Activated T-helper 2 cell treated with anti-CD3 and anti-CD28 coated beads, Interferon-gamma antibody, Interleukin-2, Interleukin-4, amounts not matched to agents 10 μg/mL and 5 μg/mL and 100 μg/mL, durations not matched to agents 14 hours and 24 hours and 36 hours (primary cell): Measurements from ENCODE around the gene CCDC87. TPM values are rescaled to one million over a fixed set of nuclear protein-coding genes. Genes with fewer than 3 reads are reported as not detected.
A peak's percentile ranks its signal among the peaks of the same experiment; 100 is the strongest.
"Not testable (repeated sequence)": the region's sequence is repeated elsewhere in the genome, so short reads cannot be mapped to it uniquely, and the experiment has no call there.

Source experiments
- DNase-seq: peaks from one replicate; pipeline ENCODE4 v3.0.0; 2021; ENCODE audit warnings: low spot score
- H3K27ac Mint-ChIP-seq: one replicate; pipeline ENCODE4 v1.8.0; 2021; ENCODE audit warnings: mixed read lengths
- H3K27me3 Mint-ChIP-seq: one replicate; pipeline ENCODE4 v1.8.0; 2021; ENCODE audit warnings: low read depth, mixed read lengths
- H3K36me3 Mint-ChIP-seq: one replicate; pipeline ENCODE4 v1.8.0; 2021; ENCODE audit warnings: low read depth, mixed read lengths
- H3K4me1 Mint-ChIP-seq: one replicate; pipeline ENCODE4 v1.8.0; 2021; ENCODE audit warnings: low read depth, mixed read lengths
- H3K4me3 Mint-ChIP-seq: one replicate; pipeline ENCODE4 v1.8.0; 2021; ENCODE audit warnings: low read depth, mild to moderate bottlenecking, moderate library complexity, mixed read lengths
- H3K9me3 Mint-ChIP-seq: one replicate; pipeline ENCODE4 v1.8.0; 2021; ENCODE audit warnings: mixed read lengths
- intact Hi-C: fragments of 100-400 bp; cut with micrococcal nuclease; formaldehyde crosslinking; loops from one replicate; pipeline ENCODE4 v1.15.1; 2023
- total RNA-seq: library from RNA; stranded (reverse); gene quantifications from 2 replicates; pipeline ENCODE4 v1.2.3, GENCODE V29; 2022

The CCDC87 gene
- total RNA-seq, 1 donor from 2014 or later, result 0.09 TPM

GRCh38 chr11:66554602-66555001 is 38.3 kb downstream of the CCDC87 start:
- Mint-ChIP-seq H3K36me3 (no peaks in the 10 kb centered on the region), H3K9me3 (no peaks in the 10 kb centered on the region), H3K27me3 (peaks cover 11% of the 10 kb centered on the region), H3K4me1 (no peaks in the 10 kb centered on the region), H3K27ac (no peak overlapping the region), H3K4me3 (no peak overlapping the region)
- no peak for DNase-seq
- intact Hi-C loops, result no loop called here

- H3K27me3 Mint-ChIP-seq, result peaks cover 15% of the 10 kb centered on the region
- H3K4me3 Mint-ChIP-seq, result no peak overlapping the region
- H3K36me3 Mint-ChIP-seq, result no peaks in the 10 kb centered on the region
- H3K9me3 Mint-ChIP-seq, result no peaks in the 10 kb centered on the region
- intact Hi-C loops, result no loop called here
- no peak for DNase-seq
- H3K27ac Mint-ChIP-seq, result no peak overlapping the region
- H3K4me1 Mint-ChIP-seq, result peaks cover 1% of the 10 kb centered on the region
These were observed 42.0 kb downstream of the CCDC87 start for GRCh38 chr11:66550887-66551286.

GRCh38 chr11:66549696-66550095 is 43.2 kb downstream of the CCDC87 start:
- no peak overlapping the region for H3K4me3 Mint-ChIP-seq
- no peak overlapping the region for H3K27ac Mint-ChIP-seq
- no peaks in the 10 kb centered on the region for H3K9me3 Mint-ChIP-seq
- no peaks in the 10 kb centered on the region for H3K36me3 Mint-ChIP-seq
- H3K4me1 Mint-ChIP-seq, result peaks cover 4% of the 10 kb centered on the region
- intact Hi-C loops, result no loop called here
- H3K27me3 Mint-ChIP-seq, result peaks cover 15% of the 10 kb centered on the region
- no peak for DNase-seq

- peaks cover 9% of the 10 kb centered on the region for H3K4me1 Mint-ChIP-seq
- intact Hi-C loops, result no loop called here
- H3K36me3 Mint-ChIP-seq, result no peaks in the 10 kb centered on the region
- H3K27ac Mint-ChIP-seq, result no peak overlapping the region
- H3K27me3 Mint-ChIP-seq, result peaks cover 15% of the 10 kb centered on the region
- no peak for DNase-seq
- no peaks in the 10 kb centered on the region for H3K9me3 Mint-ChIP-seq
- no peak overlapping the region for H3K4me3 Mint-ChIP-seq
These were observed 43.9 kb downstream of the CCDC87 start for GRCh38 chr11:66548774-66549630.

- H3K27me3 Mint-ChIP-seq, result peaks cover 15% of the 10 kb centered on the region
- no peak for DNase-seq
- no peak overlapping the region for H3K4me3 Mint-ChIP-seq
- intact Hi-C loops, result no loop called here
- no peak overlapping the region for H3K27ac Mint-ChIP-seq
- H3K9me3 Mint-ChIP-seq, result no peaks in the 10 kb centered on the region
- H3K36me3 Mint-ChIP-seq, result peaks cover 4% of the 10 kb centered on the region
- peaks cover 18% of the 10 kb centered on the region for H3K4me1 Mint-ChIP-seq
These were observed 44.8 kb downstream of the CCDC87 start for GRCh38 chr11:66548041-66548440.

GRCh38 chr11:66547662-66548009 is 45.2 kb downstream of the CCDC87 start:
- peaks cover 18% of the 10 kb centered on the region for H3K4me1 Mint-ChIP-seq
- H3K27ac Mint-ChIP-seq, result no peak overlapping the region
- peaks cover 15% of the 10 kb centered on the region for H3K27me3 Mint-ChIP-seq
- no peak for DNase-seq
- H3K4me3 Mint-ChIP-seq, result no peak overlapping the region
- intact Hi-C loops, result loop anchor here (2.0 kb wide), 1 partner anchor 69 kb away; the partner anchor contains the start of gene RBM14
- no peaks in the 10 kb centered on the region for H3K9me3 Mint-ChIP-seq
- H3K36me3 Mint-ChIP-seq, result peaks cover 6% of the 10 kb centered on the region

- H3K27ac Mint-ChIP-seq, result no peak overlapping the region
- peak overlapping the region; percentile 79 for H3K4me3 Mint-ChIP-seq
- peaks cover 11% of the 10 kb centered on the region for H3K36me3 Mint-ChIP-seq
These were observed 45.7 kb downstream of the CCDC87 start for GRCh38 chr11:66546966-66547661.

GRCh38 chr11:66546368-66546965 is 46.4 kb downstream of the CCDC87 start, which contains the start of gene ACTN3:
Gene ACTN3, plus strand, starts transcription at chr11:66546903. Its CDS starts 35 bp downstream, at chr11:66546938.
- DNase-seq, result no peak
- Mint-ChIP-seq H3K27ac (peak within 1 kb of the TSS; percentile 14), H3K9me3 (no peaks in the 10 kb centered on the region), H3K4me3 (peak within 1 kb of the TSS; percentile 79), H3K27me3 (peaks cover 15% of the 10 kb centered on the region), H3K36me3 (peaks cover 18% of the 10 kb centered on the region), H3K4me1 (peaks cover 23% of the 10 kb centered on the region)
- intact Hi-C loops, result loop anchor here (2.0 kb wide), 1 partner anchor 70 kb away; the partner anchor contains the start of gene RBM14

More at GRCh38 chr11:66546966-66547661, 45.7 kb downstream of the CCDC87 start:
- intact Hi-C loops, result loop anchor here (2.0 kb wide), 1 partner anchor 70 kb away; the partner anchor contains the start of gene RBM14
- DNase-seq, result no peak
- H3K9me3 Mint-ChIP-seq, result no peaks in the 10 kb centered on the region
- peaks cover 15% of the 10 kb centered on the region for H3K27me3 Mint-ChIP-seq
- H3K4me1 Mint-ChIP-seq, result peaks cover 18% of the 10 kb centered on the region

- Mint-ChIP-seq H3K4me1 (peaks cover 24% of the 10 kb centered on the region), H3K36me3 (peaks cover 21% of the 10 kb centered on the region), H3K9me3 (no peaks in the 10 kb centered on the region), H3K4me3 (peak within 1 kb of the TSS; percentile 86), H3K27ac (peak within 1 kb of the TSS; percentile 58), H3K27me3 (peaks cover 15% of the 10 kb centered on the region)
- intact Hi-C loops, result loop anchor here (2.0 kb wide), 1 partner anchor 71 kb away; the partner anchor contains the start of gene RBM14
- DNase-seq, result peak; percentile 87
These were observed 47.0 kb downstream of the CCDC87 start, which contains the start of gene ZDHHC24 for GRCh38 chr11:66545701-66546367. Gene ZDHHC24, minus strand, starts transcription at chr11:66546048. Its CDS starts 45 bp downstream, at chr11:66546003.

GRCh38 chr11:66544952-66545351 is 47.9 kb downstream of the CCDC87 start:
- H3K9me3 Mint-ChIP-seq, H3K27ac Mint-ChIP-seq, DNase-seq, intact Hi-C loops: not testable (repeated sequence)
- Mint-ChIP-seq H3K36me3 (peaks cover 21% of the 10 kb centered on the region), H3K27me3 (peaks cover 13% of the 10 kb centered on the region), H3K4me3 (peak overlapping the region; percentile 86), H3K4me1 (peaks cover 24% of the 10 kb centered on the region)

GRCh38 chr11:66543263-66544107 is 49.4 kb downstream of the CCDC87 start:
- DNase-seq, result peak; percentile 38
- Mint-ChIP-seq H3K27ac (peak overlapping the region; percentile 74), H3K27me3 (peaks cover 3% of the 10 kb centered on the region), H3K36me3 (peaks cover 26% of the 10 kb centered on the region), H3K9me3 (no peaks in the 10 kb centered on the region), H3K4me3 (peak overlapping the region; percentile 49), H3K4me1 (peaks cover 24% of the 10 kb centered on the region)
- intact Hi-C loops, result no loop called here
